GM21381 (cell line): Measurements from ENCODE around the gene UPK1A.
"Not testable (repeated sequence)": the region's sequence is repeated elsewhere in the genome, so short reads cannot be mapped to it uniquely, and the experiment has no call there.

Experiments used
- ATAC-seq: cut with Tn5 transposase; IDR thresholded peaks from one replicate; pipeline ENCODE4 v1.9.1; 2021; ENCODE audit warnings: mild to moderate bottlenecking, moderate library complexity; ENCODE audit not compliant: unreplicated experiment

UPK1A gene

GRCh38 chr19:35716801-35717664 lies 50.7 kb downstream of the UPK1A start:
- ATAC-seq: peak; percentile 54

- no peak for ATAC-seq
Measured at GRCh38 chr19:35717665-35718344, 51.5 kb downstream of the UPK1A start, which contains the start of gene KMT2B. KMT2B (plus strand) TSS chr19:35718003; CDS start chr19:35718019, 16 bp downstream.

GRCh38 chr19:35718345-35719041 lies 52.2 kb downstream of the UPK1A start:
- ATAC-seq: no peak

- ATAC-seq: no peak
Measured at GRCh38 chr19:35719402-35720162, 53.3 kb downstream of the UPK1A start.

GRCh38 chr19:35720163-35720524 lies 53.8 kb downstream of the UPK1A start:
- ATAC-seq: no peak

- no peak for ATAC-seq
Measured at GRCh38 chr19:35720648-35721047, 54.3 kb downstream of the UPK1A start.

- no peak for ATAC-seq
Measured at GRCh38 chr19:35721374-35721773, 55.1 kb downstream of the UPK1A start.

GRCh38 chr19:35722461-35722860 lies 56.1 kb downstream of the UPK1A start:
- ATAC-seq: no peak

GRCh38 chr19:35722897-35723296 lies 56.6 kb downstream of the UPK1A start:
- no peak for ATAC-seq

- ATAC-seq: no peak
Measured at GRCh38 chr19:35723671-35724070, 57.4 kb downstream of the UPK1A start.

GRCh38 chr19:35724132-35724531 lies 57.8 kb downstream of the UPK1A start:
- not testable (repeated sequence) for ATAC-seq

GRCh38 chr19:35724560-35724959 lies 58.2 kb downstream of the UPK1A start:
- no peak for ATAC-seq

- ATAC-seq: no peak
Measured at GRCh38 chr19:35725216-35725861, 59.0 kb downstream of the UPK1A start.

- ATAC-seq: no peak
Measured at GRCh38 chr19:35727053-35727955, 61.0 kb downstream of the UPK1A start.
